ENCODE measurements around the gene DRC3.

- TF ChIP-seq, protein P1, sequence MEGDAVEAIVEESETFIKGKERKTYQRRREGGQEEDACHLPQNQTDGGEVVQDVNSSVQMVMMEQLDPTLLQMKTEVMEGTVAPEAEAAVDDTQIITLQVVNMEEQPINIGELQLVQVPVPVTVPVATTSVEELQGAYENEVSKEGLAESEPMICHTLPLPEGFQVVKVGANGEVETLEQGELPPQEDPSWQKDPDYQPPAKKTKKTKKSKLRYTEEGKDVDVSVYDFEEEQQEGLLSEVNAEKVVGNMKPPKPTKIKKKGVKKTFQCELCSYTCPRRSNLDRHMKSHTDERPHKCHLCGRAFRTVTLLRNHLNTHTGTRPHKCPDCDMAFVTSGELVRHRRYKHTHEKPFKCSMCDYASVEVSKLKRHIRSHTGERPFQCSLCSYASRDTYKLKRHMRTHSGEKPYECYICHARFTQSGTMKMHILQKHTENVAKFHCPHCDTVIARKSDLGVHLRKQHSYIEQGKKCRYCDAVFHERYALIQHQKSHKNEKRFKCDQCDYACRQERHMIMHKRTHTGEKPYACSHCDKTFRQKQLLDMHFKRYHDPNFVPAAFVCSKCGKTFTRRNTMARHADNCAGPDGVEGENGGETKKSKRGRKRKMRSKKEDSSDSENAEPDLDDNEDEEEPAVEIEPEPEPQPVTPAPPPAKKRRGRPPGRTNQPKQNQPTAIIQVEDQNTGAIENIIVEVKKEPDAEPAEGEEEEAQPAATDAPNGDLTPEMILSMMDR (IDR thresholded peaks at IDR 0.05; ENCODE audit: poor library complexity), result no peak
- TF ChIP-seq EZH2 (IDR thresholded peaks at IDR 0.05; ENCODE audit: borderline replicate concordance), result no peak
These were observed 38.9 kb upstream of the DRC3 start for GRCh38 chr17:17933775-17934174.
